GM19238 (cell line): ENCODE results near the gene INPP4B.

Experiments
- DNase-seq: peaks from one replicate; pipeline ENCODE4 v3.0.0; 2011; ENCODE audit warnings: low spot score; ENCODE audit not compliant: insufficient read length

Gene INPP4B

DNA sequence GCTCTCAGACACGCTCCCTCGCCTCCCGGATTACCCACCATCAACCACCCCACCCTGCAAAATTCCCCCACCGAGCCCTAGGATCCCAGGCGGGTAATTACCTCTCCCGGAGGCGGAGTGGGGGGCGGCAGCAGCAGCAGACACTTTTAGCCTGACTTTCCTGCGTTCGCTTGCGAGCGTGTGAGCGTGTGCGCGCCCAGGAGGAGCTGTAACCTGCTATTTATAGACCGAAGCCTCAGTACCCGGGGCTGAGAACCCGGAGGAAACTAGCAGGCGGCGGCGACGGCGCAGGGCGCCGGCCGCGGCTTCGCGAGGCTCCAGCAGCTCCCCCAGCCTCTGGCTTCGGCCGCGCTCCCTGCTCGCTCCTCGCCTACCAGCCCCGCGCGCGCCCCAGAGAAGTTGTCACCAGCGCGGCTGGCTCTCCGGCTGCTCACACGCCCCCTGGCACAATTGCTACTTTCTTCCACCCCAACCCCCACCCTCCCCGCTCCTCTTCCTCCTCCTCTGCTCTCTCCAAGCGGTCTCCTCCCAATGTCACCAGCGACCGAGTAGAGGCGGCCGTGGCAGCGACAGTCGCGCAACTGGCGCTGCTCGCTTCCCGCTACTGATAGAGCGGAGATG, at the start of gene INPP4B:
INPP4B (minus strand) TSS at position 194 of the 621 bp plus-strand sequence.
- DNase-seq = no peak

DNA sequence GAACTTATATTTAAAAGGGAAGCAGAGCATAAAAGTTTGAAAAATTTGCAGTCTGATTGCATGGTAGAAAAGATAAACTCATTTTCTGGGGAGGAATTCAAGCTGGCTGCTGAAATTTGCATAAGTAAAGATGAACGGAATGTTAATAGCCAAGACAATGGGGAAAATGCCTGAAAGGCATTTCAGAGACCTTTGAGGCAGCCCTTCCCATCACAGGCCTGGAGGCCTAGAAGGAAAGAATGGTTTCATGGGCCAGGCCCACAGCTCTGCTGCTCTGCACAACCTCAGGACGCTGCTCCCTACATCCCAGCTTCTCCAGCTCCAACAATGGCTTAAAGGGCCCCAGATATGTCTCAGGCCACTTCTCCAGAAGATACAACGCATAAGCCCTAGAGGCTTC, 46.9 kb upstream of the INPP4B start:
- DNase-seq = no peak

DNA sequence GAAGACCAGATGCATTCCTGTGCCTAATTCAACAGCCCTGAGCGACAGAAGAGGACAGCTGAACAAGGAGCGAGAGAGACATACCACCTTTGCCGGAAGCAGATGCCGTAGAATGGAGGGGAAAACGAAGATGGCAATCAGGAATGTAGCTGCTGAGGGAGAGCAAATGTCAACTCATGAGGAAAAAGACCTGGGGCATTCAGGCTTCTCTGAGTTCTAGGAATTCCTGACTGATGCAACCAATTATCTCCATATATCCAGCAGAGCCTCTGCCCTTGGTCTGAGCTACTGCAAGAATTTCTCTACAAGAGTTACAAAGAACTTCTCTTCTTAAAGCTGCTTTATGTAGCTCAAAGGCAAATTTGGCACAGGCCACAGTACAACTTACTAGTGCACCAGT, 40.5 kb upstream of the INPP4B start:
- DNase-seq = no peak

DNA sequence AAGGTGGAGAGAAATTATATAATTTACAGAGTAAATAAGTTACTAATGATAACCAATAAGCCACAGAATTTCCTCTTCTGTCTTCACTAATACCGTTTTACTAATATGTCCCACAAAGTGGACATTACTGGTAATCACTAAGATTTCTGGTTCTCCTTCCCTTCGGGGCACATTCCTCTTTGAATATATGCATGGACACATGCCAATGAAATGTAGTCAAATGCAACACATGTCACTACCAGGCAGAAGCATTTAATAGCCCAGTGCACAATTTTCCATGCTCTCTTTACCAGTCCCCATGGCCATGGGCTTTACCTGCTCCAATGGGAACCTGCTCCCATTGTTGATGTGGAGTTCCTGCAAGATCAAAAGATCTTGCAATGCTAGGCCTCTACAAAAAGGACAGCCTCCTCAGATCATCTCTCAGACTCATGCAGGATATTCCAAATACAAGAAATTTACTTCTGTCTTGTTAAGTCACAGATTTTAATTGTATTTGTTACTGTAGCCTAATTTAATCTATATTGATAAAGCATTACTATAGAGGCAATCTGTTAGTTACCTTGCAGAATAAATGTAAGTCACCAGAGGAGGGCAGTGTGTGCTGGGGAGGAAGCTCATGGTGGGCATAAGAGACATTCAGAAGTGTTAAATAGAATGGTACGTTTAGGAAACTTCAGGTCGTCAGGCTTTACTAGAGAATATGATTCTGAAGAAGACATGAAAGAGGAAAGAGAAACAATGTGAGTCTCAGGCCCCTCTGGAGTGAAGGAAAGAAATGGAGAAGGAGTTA, 37.1 kb upstream of the INPP4B start:
- DNase-seq = no peak

DNA sequence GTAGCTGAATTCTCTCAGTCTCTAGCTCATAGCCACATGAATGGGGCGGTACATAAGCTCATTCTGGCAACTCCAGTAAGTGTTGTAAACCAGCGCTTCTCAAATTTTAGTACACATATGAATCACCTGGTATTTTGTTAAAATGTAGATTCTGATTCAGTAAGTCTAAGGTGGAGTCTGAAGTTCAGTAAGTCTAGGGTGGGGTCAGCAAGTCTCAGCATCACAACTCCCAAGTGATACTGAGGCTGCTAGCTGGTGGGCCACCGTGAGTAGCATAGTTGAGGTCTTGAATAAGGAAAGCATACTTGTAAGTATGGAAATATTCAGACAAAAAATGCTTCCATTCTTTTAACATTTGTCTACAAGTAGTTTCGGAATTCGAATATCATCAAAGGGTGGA, 36.1 kb upstream of the INPP4B start:
- DNase-seq = no peak

DNA sequence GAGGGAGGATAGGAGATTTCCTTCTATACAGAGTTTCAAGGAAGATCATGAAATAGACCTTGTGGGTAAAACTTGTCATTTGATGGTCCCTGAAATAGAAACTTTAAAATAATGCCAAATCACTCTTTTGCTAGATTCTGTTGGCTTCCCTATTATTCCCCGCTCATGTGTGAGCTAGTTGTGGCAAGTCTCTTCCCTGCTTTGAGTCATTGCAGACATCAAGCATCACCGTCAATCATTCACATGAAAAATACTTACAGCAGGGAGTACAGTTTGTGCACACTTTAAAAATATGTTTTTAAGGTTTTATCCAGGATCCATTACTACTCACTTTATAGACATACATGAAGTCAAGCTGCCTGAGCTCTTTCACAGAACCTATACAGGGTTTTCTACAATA, 35.2 kb upstream of the INPP4B start:
- DNase-seq = no peak

DNA sequence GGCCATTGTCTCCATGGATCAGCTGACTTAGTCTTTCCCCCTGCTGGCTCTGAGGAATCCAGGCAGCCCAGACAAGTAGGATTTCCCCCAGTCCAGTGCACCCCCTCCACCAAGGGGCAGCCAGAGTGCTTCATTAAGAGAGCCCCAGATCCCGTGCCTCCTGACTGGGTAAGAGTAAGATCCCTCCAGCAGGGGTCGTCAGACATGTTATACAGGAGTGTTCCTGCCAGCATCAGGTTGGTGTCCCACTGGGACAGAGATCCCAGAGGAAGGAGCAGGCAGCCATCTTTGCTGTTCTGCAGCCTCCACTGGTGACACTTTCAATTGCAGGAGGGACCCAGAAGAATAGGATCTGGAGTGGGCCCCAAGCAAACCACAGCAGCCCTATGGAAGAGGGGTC, 29.0 kb upstream of the INPP4B start:
- no peak for DNase-seq

DNA sequence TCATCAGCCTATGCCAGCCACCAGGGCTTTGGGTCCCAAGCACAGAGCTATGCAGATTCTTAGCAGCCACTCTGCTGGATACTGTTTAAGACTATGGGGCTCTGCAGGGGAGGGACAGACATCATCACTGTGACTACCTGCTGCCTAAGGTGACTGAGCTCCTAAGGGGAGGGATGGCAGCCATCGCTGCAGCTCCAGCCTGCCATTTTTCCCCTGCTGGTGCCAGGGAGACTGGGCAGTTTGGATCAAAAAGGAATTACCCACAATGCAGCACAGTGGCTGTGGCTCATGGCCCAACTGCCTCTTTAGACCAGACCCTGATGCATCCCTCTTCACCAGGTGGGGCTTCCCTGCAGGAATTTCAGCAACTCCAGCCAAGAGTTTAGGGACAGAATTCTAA, 28.6 kb upstream of the INPP4B start:
- DNase-seq = no peak

DNA sequence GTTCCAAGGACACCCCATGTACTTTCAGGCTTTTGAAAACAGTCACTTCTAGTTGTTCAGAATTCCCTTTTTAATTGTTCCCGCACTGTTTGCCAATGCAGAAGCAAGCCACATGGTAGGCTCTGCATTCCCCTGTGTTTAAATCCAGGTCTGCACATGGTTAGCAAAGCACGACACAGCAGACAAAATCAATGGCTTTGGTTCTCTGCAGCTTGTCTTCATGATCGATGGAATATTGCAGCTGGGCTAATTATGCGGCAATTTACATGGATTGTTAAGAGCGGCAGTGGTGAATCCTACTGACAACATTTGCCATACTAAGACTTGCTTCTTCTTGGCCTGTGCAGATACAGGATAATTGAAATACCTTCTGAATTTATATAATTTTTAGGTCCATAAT, 20.6 kb upstream of the INPP4B start:
- no peak for DNase-seq

DNA sequence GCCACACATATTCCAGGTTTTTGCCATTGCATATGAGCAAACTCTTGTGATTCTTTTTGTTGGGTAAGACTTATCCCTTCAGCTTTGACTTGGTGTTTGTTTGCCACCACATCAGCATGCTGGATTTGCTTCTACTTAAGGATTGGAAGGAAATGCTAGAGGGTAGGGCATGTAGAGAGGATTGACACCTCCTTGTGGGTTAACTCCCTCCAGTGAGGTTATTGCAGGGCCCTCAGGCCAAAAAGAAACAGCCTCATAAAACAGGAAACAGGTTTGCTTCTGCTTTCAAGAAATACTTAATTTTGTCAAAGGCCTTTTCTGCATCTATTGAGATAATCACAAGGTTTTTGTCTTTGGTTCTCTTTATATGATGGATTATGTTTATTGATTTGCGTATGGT, 15.2 kb upstream of the INPP4B start:
- DNase-seq = no peak

DNA sequence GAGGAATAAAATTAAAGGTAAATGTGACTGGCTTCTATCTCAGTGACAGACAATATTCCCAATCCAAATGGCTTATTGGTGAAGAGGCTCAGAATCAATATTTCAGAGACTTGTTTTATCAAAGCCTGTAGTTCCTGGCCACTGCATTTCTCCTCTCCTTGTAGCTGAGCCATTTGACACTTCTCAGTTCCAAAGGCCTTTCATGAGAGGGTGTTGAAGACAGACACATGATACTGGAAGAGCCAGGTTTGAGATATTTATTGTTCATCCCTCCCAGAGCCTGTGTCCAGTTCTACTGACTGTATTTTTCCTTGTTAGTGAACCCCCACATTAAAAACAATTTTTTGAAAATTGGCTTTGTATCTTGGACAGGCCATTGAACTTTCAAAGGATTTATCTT, 12.9 kb upstream of the INPP4B start:
- DNase-seq = no peak

DNA sequence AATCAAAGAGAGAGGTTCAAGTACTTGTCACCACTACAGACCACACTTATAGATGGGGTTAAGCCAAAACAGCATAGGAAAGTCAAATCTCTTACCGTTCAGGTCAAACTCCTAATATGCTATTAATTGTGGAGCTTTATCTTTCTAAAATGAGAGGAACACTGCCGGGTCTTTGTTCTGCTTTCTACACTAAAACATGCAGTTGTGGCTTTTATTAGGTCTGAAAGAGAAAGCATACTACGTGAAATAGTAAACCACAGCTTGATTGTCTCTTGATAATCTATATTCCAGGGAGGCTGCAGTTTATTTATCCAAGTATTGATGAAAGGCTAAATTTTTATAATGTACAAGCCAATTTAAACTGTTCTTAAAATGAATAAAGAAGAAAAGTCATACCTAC, 12.3 kb upstream of the INPP4B start:
- no peak for DNase-seq

DNA sequence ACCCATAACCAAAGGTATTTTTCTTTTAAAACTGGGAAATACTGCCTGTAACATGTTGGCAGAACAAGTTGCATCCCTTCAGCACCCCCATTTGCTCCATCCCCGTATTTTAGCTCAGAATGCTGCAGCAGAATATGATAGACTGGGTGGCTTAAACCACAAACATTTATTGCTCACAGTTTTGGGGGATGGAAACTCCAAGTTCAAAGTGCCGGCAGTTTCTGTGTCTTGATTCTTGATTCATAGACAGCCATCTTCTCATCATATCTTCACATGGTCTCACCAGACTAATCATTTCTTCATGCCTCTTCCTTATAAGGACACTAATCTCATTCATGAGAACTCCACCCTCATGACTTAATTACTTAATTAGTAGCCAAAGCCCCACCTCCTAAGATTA, 10.5 kb upstream of the INPP4B start:
- DNase-seq = no peak

DNA sequence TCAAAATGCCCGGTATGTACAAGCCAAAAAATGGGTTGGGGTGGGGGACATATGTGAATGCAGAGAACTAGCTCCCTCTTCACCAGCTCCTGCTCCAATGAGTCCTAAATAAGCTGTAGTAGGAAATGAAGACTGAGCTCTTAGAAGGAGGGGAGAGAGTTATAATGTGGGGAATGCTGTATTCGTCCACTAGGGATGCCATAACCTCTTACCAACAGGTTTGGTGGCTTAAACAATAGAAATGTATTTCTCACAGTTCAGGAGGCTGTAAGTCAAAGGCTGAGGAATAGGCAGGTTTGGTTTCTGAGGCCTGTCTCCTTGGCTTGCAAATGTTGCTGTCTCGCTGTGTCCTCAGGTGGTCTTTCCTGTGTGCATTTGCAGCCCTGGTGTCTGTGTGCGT, 4.4 kb upstream of the INPP4B start:
- no peak for DNase-seq

DNA sequence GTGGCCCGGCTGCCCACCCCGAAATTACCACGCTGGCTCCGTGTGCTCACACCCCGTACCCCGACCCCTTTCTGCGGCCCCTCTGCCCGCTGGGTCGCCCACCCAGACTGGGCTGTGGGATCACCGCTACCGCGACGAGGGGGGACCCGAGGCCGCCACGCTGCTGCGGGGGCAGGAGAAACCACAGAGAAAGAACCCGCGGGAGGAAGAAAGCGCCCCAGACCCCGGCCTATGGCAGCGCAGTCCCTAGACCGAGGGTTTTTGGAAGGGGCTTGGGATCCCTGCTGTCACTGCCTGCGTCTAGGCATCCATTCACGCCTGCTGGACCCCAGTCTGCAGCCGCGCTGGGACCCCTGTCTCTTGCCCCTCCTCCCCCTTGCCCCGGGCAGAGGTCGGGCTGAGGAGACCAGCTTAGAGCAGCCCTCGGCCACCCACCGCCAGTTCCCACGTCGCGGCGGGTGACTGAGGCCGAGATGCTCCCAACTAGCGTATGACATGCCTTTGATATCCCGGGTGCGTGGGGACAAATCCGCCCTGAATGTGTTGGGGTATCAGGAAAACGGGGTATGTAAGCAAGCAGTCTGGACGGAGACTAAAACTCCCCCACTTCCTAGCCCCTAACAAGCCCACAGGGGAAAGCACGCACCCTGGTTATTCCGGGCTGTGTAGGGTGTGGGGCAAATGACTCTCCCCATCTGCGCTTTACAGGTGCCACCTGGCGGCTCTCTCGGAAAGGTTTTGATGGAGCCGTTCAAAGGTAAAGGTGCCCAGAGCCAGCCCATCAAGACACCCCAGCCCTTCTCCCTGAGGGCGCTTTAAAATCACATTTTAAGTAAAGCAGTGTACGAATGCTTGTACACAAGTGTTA, 862 bp upstream of the INPP4B start:
- DNase-seq = no peak

DNA sequence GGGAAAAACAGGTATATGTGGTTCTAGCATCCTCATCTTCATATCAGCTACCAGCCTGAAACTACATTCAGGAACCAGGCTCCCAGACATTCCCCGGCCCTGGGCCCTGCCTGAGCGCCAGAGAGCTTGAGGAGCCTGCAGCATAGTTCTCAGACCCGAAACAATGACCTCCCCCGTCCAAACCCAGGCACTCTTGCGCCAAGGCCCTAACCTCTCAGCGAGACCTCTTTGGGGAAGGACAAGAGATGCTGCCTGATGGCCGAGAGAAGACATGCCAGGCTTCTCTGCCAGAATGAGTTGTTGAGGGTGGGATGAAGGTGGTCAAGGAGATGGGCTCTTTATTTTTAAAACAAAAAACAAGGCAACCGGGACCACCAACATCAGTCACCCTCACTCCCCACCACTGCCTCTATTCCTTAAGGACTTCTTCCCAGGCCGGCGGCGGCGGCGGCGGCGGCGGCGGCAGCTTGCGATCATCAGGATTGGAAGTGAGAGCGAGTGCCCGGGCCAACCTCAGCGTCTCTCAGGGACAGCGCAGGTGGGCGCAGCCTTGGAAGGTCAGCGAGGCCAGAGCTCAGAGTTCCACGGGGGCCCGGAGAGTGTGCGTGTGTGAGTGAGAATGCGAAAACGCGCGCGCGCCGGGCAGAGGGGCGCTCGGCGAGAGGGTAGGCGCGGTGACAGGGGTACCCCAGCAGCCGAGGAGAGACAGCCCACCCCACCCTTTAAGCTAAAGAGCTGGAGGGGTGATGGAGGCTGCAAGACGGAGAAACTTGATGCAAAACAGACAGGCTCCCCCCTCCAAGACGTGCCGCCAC, 601 bp downstream of the INPP4B start:
- DNase-seq = no peak

DNA sequence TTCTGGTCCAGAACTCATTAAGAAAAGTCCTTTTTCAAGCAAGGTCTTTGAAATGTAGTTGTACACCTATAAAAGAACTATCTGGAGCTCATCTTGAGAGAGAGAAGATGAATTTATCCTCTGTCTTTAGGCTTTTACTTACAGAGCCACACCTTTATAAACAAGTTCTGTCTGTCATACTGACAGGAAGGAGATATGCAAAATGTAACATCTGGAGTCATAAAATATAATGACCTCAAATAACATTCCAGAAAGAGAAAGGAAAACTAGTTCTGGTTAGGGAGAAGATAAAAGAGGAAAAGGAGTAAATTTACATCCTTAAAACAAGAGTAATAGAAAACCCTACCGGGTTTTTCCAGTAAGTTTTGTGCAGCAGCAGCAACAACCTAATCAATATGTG, 1.3 kb downstream of the INPP4B start:
- DNase-seq = no peak

DNA sequence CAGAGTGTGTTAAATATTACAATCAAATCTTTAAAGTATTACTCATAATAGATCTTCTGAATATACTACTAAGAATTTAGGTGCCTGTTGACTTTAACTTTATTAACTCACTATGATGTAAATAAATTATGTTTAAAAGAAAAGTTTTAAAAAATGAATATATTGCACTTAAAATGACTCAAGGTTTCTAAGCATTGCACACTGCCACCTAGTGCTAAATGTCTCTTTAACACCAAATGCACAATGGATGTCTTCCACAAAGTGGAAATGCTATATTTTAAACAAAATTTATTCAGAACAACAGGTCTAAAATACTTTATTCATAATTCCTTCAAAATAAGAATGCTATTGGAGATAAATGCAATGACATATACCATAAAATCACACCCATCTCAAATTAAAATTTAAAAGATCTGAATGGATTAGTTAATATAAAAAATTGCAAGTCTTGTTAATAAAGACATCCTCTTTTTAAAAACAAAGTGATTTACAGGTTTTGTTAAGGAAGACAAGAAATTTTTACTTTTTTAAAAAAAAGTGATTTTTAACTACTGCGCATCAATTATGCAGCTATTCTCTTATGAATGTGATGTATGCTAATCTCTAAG, 5.5 kb downstream of the INPP4B start:
- no peak for DNase-seq

DNA sequence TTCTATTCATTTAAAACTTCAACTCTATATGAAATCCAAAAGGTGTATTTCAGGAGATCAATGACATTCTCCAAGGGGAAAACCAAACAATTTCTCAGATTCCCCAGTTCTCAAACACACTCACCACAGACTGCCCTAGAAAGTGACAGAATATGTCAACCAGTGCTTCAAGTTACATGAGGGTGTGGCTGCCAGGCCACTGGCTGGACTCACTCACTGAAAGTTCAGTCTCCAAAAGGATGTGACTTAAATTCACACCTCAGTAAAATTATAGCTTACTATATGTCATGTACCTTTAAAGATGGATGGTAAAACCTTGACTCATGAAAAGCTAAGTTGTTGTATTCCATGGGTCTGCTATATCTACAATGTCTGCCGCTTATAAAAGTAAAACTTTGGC, 7.3 kb downstream of the INPP4B start:
- no peak for DNase-seq

DNA sequence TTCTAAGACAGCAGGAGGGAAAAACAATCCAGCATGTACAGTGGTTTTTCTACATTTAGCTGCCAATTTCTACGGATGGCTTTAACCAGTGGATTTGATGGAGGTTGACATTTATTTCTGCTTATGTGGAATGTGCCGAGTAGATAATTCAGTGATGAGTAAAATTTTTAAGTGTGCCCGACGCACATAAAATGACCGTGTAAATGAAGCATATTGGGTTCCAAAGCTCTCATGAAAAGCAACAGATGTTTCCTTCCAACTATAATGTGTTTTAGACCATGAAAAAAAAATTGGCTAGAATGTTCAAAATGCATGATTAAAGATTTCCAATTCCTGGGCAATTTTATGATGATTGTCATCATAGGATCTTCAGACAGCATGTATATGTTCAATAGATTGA, 14.1 kb downstream of the INPP4B start:
- DNase-seq = no peak
